Muscle of back (tissue), 11 donors: ENCODE results near the gene CLIC6. TPM values are rescaled to one million over a fixed set of nuclear protein-coding genes. Genes with fewer than 3 reads are reported as not detected.
"Not testable (repeated sequence)": the region's sequence is repeated elsewhere in the genome, so short reads cannot be mapped to it uniquely, and the experiment has no call there.

Source experiments
- DNase-seq, 3 donors: peaks; one replicate each; pipeline versions ENCODE4 v3.0.0 to v3.0.0-alpha.2; 2013
- polyA plus RNA-seq, 10 donors: library from polyadenylated mRNA; unstranded; fragments of 120-200 nt; gene quantifications; one replicate each; pipeline ENCODE4 v1.2.1, GENCODE V29; 2013; ENCODE audit not compliant: insufficient read length in 10 of 10

CLIC6 gene
- polyA plus RNA-seq, 10 donors, result 0.05 to 0.07 (median 0.06) TPM; not detected in 5

GRCh38 chr21:34692458-34693020, 23.7 kb downstream of the CLIC6 start:
- DNase-seq, result no peak

- DNase-seq, result peak; percentile 54 to 68 (median 58)
Measured at GRCh38 chr21:34693192-34693810, 24.5 kb downstream of the CLIC6 start.

DNA sequence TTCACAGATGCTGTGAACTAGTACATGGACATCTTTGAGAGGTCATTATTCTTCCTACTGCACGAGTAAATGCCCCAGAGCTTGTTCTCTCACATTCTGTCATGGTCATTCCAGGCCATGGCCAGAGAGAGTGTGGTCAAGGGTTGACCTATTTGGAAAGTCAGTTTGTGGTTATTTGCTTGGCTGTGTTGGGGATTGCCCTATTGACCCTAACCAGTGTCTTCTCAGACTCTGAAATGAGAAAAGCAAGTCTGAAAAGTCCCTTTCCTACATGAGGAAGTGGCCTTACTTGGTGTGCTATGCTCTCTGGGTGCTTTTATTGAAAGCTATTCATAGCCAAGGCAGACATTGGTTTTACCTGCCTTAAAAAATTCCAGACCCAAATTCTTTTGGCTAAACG, 26.6 kb downstream of the CLIC6 start:
- DNase-seq, result no peak

- no peak for DNase-seq
Measured at GRCh38 chr21:34696121-34696520, 27.3 kb downstream of the CLIC6 start.

- DNase-seq, result no peak
Measured at GRCh38 chr21:34697826-34698225, 29.0 kb downstream of the CLIC6 start.

- DNase-seq, result no peak
Measured at GRCh38 chr21:34698270-34699015, 29.6 kb downstream of the CLIC6 start.

DNA sequence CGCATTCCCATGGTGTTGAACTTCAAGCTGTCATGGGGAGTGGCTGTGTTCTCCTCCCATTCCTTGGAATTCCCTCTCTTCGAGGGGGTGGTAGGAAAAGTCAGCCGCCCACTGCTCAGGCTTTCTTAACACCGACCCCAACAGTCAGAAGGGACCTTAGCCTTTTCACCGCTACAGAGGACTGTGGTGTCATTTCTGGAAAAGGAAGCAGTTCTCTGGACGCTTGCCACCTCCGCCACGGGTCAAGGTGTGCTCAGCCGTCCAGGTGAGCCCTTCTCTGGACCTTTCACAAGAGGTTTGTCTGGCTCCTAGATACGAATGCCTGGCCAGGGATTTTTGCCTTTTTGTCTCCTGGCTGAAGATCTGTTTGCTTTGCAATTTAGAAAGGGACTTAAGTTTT, 31.8 kb downstream of the CLIC6 start:
- no peak for DNase-seq

GRCh38 chr21:34701726-34702125, 32.9 kb downstream of the CLIC6 start:
- DNase-seq, result peak in 1 of 3 donors; percentile 17

- DNase-seq, result peak in 2 of 3 donors; percentile 40 to 59
Measured at GRCh38 chr21:34702341-34703170, 33.8 kb downstream of the CLIC6 start.

GRCh38 chr21:34703571-34703970, 34.8 kb downstream of the CLIC6 start:
- no peak for DNase-seq

GRCh38 chr21:34704119-34704518, 35.3 kb downstream of the CLIC6 start:
- DNase-seq, result peak in 1 of 3 donors; percentile 9

- DNase-seq, result no peak
Measured at GRCh38 chr21:34705011-34705410, 36.2 kb downstream of the CLIC6 start.

GRCh38 chr21:34706337-34706736, 37.5 kb downstream of the CLIC6 start:
- DNase-seq, result no peak

- no peak for DNase-seq
Measured at GRCh38 chr21:34707876-34708325, 39.1 kb downstream of the CLIC6 start.

DNA sequence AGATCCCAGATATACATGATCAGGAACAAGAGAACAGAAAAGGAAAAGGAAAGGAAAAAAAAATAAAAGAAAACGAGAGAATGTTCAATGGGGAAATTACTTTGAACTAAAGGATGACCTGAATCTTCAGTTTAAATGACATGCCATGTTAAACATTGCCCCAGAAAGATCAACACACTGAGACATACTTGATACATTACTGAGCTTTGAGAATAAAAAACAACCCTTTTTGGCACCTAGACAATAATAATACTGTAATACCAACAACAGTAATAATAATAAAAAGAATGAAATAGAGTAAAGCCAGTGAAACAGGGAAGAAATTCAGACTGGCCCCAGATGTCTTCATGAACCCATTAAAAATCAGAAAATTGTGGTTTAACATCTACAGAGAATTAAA, 44.8 kb downstream of the CLIC6 start:
- no peak for DNase-seq

- DNase-seq, result no peak
Measured at GRCh38 chr21:34715518-34715917, 46.7 kb downstream of the CLIC6 start.

DNA sequence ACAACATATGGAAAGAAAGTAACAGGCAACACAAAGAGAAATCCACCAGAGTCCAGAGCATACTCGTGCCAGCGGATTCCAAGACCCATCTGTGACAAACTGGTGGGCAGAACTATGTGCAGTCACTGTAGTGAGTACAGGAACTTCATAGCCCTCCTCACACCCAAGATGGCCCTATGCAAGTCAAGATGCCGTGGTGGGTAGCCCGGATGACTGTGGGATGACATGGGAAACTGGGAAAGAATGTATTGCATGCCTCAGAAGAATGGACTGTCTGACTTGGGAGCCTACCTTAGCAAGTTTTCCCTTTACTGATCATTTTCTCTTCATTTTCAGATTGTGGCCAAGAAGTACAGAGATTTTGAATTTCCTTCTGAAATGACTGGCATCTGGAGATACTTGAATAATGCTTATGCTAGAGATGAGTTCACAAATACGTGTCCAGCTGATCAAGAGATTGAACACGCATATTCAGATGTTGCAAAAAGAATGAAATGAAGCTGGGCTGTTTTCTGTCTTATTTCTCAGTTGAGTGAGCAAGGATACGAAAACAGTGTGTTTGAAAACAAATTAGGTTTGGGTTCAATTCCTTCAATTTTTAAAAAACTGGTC, 47.3 kb downstream of the CLIC6 start:
- DNase-seq, result no peak

DNA sequence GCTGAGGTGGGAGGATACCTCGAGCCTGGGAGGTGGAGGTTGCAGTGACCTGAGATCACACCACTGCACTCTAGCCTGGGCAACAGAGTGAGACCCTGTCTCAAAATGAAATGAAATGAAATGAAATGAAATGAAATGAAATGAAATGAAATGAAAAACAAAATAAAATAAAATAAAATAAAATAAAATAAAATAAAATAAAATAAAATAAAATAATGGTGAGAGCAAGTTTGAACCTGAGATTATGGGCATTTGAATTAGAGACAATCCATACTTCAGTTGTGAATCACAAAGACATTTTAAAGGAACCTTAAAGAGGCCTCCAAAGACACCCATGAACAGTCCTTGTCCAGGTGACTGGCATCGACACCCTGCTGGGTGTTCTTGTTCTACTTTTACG, 49.7 kb downstream of the CLIC6 start:
- DNase-seq, result not testable (repeated sequence)

- no peak for DNase-seq
Measured at GRCh38 chr21:34722684-34723300, 54.0 kb downstream of the CLIC6 start.

GRCh38 chr21:34724131-34724856, 55.5 kb downstream of the CLIC6 start:
- DNase-seq, result no peak

DNA sequence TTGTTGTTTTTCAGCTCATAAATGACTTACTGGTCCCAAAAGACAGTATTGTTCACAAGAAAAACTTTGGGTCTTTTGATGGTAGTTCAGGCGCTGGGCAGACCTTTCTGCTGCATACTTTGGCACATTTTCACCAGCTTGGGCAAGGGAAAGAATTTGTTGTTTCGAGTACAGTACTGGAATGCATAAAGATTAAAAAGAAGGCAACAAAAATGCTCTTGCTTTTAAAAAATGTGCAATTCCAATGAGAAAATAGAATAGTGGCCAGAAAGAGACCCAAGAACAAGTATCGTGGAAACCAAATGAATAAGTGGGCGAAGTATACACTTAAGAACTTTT, 56.0 kb downstream of the CLIC6 start:
- DNase-seq, result no peak
